ENCODE measurements around the gene NR1D2. TPM values are rescaled to one million over a fixed set of nuclear protein-coding genes. Genes with fewer than 3 reads are reported as not detected.

Gene NR1D2
- total RNA-seq, 1 experiment from 2014 or later: 18.4 TPM

- CTCF ChIA-PET: interaction anchor here (0.6 to 1.6 kb wide), 8 partner anchors 8 to 690 kb away, joined by 3 to 6 read pairs (median 3); no protein-coding TSS in a partner anchor
- ATAC-seq (peak; percentile 52), DNase-seq (ENCODE audit: low spot score) (peak; percentile 82)
- H3K4me3 Mint-ChIP-seq: no peak overlapping the region
- no peaks in the 10 kb centered on the region for H3K36me3 Mint-ChIP-seq
- H3K4me1 Mint-ChIP-seq: peaks cover 4% of the 10 kb centered on the region
- peaks cover 4% of the 10 kb centered on the region for H3K9me3 Mint-ChIP-seq
- H3K27ac Mint-ChIP-seq: no peak overlapping the region
- TF ChIP-seq CTCF (IDR thresholded peaks at IDR 0.05) (peak; percentile 92), RELA (CRISPR knock-in tag; IDR thresholded peaks at IDR 0.05; ENCODE audit: borderline replicate concordance) (no peak), CBFB (CRISPR knock-in tag; IDR thresholded peaks at IDR 0.05; ENCODE audit: low read depth) (no peak)
- POLR2A ChIA-PET: no interaction called here
- H3K27me3 Mint-ChIP-seq (ENCODE audit: low read depth): no peaks in the 10 kb centered on the region
These were observed 54.0 kb downstream of the NR1D2 start for GRCh38 chr3:23999012-23999641.

- peaks cover 4% of the 10 kb centered on the region for H3K9me3 Mint-ChIP-seq
- ChIA-PET CTCF (interaction anchor here (0.6 to 0.7 kb wide), 3 partner anchors 171 to 677 kb away, joined by 3 to 5 read pairs (median 3); no protein-coding TSS in a partner anchor), POLR2A (no interaction called here)
- DNase-seq (ENCODE audit: low spot score) (no peak), ATAC-seq (no peak)
- H3K4me1 Mint-ChIP-seq: peaks cover 4% of the 10 kb centered on the region
- no peak overlapping the region for H3K27ac Mint-ChIP-seq
- no peak overlapping the region for H3K4me3 Mint-ChIP-seq
- H3K36me3 Mint-ChIP-seq: no peaks in the 10 kb centered on the region
- no peaks in the 10 kb centered on the region for H3K27me3 Mint-ChIP-seq (ENCODE audit: low read depth)
- TF ChIP-seq EMX1 (CRISPR knock-in tag; IDR thresholded peaks at IDR 0.05) (no peak), E2F5 (CRISPR knock-in tag; IDR thresholded peaks at IDR 0.05) (no peak), ZNF416 (CRISPR knock-in tag; IDR thresholded peaks at IDR 0.05) (no peak), NR1H2 (CRISPR knock-in tag; IDR thresholded peaks at IDR 0.05) (no peak), ZBTB21 (CRISPR knock-in tag; IDR thresholded peaks at IDR 0.05; ENCODE audit: borderline replicate concordance) (no peak), JUN (CRISPR knock-in tag; IDR thresholded peaks at IDR 0.05) (no peak), NR2C2 (CRISPR knock-in tag; IDR thresholded peaks at IDR 0.05) (no peak), ARID4B (CRISPR knock-in tag; IDR thresholded peaks at IDR 0.05; ENCODE audit: borderline replicate concordance) (no peak), MYBL2 (CRISPR knock-in tag; IDR thresholded peaks at IDR 0.05) (no peak), IRF2 (CRISPR knock-in tag; IDR thresholded peaks at IDR 0.05; ENCODE audit: borderline replicate concordance, low read depth) (no peak), RORB (CRISPR knock-in tag; IDR thresholded peaks at IDR 0.05) (no peak), SMAD4 (CRISPR knock-in tag; IDR thresholded peaks at IDR 0.05) (no peak), CREM (CRISPR knock-in tag; IDR thresholded peaks at IDR 0.05) (no peak), ZNF396 (CRISPR knock-in tag; IDR thresholded peaks at IDR 0.05; ENCODE audit: borderline replicate concordance) (no peak), MAX (CRISPR knock-in tag; IDR thresholded peaks at IDR 0.05) (no peak), ZNF138 (CRISPR knock-in tag; conservative IDR thresholded peaks at IDR 0.05) (no peak), ATF6 (CRISPR knock-in tag; IDR thresholded peaks at IDR 0.05) (no peak), CDX4 (CRISPR knock-in tag; IDR thresholded peaks at IDR 0.05; ENCODE audit: borderline replicate concordance) (no peak), KAT7 (CRISPR knock-in tag; IDR thresholded peaks at IDR 0.05; ENCODE audit: borderline replicate concordance) (no peak)
These were observed 57.0 kb downstream of the NR1D2 start for GRCh38 chr3:24002129-24002528.

Measured in WTC11 (cell line).